Activated naive CD4-positive, alpha-beta T cell treated with anti-CD3 and anti-CD28 coated beads, Interleukin-2, amount 50 U/mL, for 16 hours (primary cell): ENCODE measurements around the gene BCOR.

Experiments used
- DNase-seq: peaks from one replicate; pipeline ENCODE4 v3.0.0-alpha.2; 2020

Gene BCOR

GRCh38 chrX:40061871-40062524 is 35.8 kb downstream of the BCOR start:
- DNase-seq = no peak

- no peak for DNase-seq
These were observed 36.8 kb downstream of the BCOR start for GRCh38 chrX:40061005-40061404.

- DNase-seq = no peak
These were observed 37.4 kb downstream of the BCOR start for GRCh38 chrX:40060356-40060845.

- DNase-seq = no peak
These were observed 39.0 kb downstream of the BCOR start for GRCh38 chrX:40058719-40059118.

- no peak for DNase-seq
These were observed 40.4 kb downstream of the BCOR start for GRCh38 chrX:40057405-40057804.

- no peak for DNase-seq
These were observed 41.3 kb downstream of the BCOR start for GRCh38 chrX:40056420-40056819.

GRCh38 chrX:40055495-40055894 is 42.3 kb downstream of the BCOR start:
- no peak for DNase-seq

GRCh38 chrX:40054793-40055192 is 43.0 kb downstream of the BCOR start:
- DNase-seq = no peak

GRCh38 chrX:40050532-40050931 is 47.2 kb downstream of the BCOR start:
- no peak for DNase-seq

- no peak for DNase-seq
These were observed 48.6 kb downstream of the BCOR start for GRCh38 chrX:40049084-40049641.

GRCh38 chrX:40047485-40047884 is 50.3 kb downstream of the BCOR start:
- DNase-seq = no peak

GRCh38 chrX:40043895-40044294 is 53.9 kb downstream of the BCOR start:
- DNase-seq = no peak

GRCh38 chrX:40041915-40042314 is 55.8 kb downstream of the BCOR start:
- no peak for DNase-seq

- no peak for DNase-seq
These were observed 56.9 kb downstream of the BCOR start for GRCh38 chrX:40040686-40041461.

- no peak for DNase-seq
These were observed 57.9 kb downstream of the BCOR start for GRCh38 chrX:40039887-40040286.

- no peak for DNase-seq
These were observed 60.4 kb downstream of the BCOR start for GRCh38 chrX:40037367-40037766.

- no peak for DNase-seq
These were observed 62.0 kb downstream of the BCOR start for GRCh38 chrX:40035726-40036125.

- no peak for DNase-seq
These were observed 65.8 kb downstream of the BCOR start for GRCh38 chrX:40031911-40032310.

GRCh38 chrX:40030205-40030604 is 67.6 kb downstream of the BCOR start:
- no peak for DNase-seq

GRCh38 chrX:40022421-40022820 is 75.3 kb downstream of the BCOR start:
- DNase-seq = no peak

- no peak for DNase-seq
These were observed 76.1 kb downstream of the BCOR start for GRCh38 chrX:40021647-40022046.

- DNase-seq = no peak
These were observed 78.2 kb downstream of the BCOR start for GRCh38 chrX:40019541-40019940.

- no peak for DNase-seq
These were observed 79.7 kb downstream of the BCOR start for GRCh38 chrX:40018041-40018440.

- DNase-seq = no peak
These were observed 81.0 kb downstream of the BCOR start for GRCh38 chrX:40016749-40017148.
